Effector CD8-positive, alpha-beta T cell (primary cell): Measurements from ENCODE around the gene SYNRG.

Experiments used
- DNase-seq: peaks from one replicate; lab custom pipeline; 2025; lab: John Stamatoyannopoulos, UW

The SYNRG gene

DNA sequence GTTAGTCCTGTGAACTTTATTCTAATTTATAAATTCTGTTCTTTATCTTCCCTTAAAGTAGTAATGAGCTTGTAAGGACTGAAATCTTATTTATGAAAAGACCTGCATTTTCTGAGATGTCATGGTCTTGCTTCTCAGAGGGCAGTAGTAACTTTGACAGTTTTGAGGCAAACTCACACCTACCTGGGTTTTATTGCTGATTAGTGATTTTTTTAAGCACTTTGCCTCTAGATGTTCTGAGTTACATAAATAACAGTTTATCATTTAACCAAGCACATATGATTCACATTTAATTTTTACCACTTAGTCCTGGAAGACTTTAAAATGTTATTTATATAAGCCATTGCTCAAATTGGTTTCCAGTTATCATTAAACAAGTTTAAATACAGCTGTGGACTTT lies 108.8 kb downstream of the SYNRG start:
- no peak for DNase-seq

DNA sequence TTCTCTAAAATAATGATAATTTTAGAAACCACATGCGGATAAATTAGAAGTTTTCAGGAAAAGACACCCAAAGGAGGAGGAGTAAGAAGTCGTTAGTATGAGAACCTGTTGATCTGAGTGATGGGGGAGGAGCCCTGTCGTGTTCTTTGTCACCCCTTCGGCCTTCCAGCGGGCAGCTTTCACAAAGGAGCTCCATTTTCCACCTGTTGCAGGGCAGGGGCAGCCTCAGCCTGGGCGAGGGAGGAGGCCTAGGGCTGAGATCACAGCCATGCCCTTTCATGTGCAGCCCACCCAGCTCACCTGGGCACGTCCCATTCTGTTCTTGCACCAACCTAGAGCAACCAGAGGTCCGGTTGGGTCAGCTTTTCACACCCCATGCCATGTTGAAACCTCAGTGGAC lies 114.2 kb downstream of the SYNRG start:
- no peak for DNase-seq

DNA sequence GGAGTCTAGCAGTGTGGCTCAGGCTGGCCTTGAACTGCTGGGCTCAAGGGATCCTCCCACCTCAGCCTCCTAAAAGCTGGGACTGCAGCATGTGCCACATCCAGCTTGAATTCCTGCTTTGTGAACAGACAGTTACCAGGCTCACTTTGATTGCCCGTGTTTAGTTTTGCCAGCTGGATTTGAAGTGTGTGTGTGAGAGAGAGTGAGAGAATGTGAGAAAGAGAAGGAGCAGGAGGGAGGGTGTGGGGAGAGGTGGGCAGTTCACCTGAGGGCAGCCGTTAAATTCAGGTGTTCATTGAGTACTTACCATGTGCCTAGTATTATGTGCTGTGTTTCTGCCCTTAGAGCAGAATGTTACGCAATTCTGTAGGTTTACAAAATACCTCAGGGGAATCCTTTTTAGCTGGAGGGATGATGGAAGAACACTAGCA lies 114.8 kb downstream of the SYNRG start:
- DNase-seq, result no peak

DNA sequence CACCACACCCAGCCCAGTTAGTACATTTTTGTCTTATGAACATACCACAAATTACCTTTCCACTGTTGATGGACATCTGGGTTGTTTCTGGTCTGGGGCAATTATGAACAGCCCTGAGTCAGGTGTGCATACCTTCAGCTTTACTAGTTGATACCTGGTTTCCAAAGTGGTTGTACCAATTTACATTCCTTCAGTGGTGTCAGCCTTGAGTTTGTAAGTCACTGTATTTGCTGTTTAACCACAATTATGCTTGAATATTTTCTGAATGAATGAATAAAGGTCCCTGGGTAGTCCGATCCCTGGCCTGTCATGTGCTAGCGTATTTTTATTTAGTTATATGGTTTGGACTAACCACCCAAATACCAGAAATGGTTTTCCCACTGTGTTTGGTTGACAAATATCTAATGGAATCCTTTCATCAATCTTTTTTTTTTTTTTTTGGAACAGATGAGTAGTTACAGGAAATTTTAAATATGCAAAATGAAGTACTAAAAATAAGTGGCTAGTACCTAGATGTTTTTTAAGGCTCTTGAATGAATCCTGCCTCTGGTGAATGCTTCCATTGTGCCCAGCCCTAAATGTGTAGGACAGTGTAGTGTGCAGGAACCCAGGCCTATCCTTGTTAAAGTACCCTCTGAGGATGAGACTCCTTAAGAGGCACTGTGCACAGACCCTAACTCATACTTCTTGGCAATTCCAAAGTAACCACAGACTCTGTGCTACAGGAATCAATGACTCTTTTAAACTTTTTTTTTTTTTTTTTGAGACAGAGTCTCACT lies 115.8 kb downstream of the SYNRG start:
- no peak for DNase-seq

DNA sequence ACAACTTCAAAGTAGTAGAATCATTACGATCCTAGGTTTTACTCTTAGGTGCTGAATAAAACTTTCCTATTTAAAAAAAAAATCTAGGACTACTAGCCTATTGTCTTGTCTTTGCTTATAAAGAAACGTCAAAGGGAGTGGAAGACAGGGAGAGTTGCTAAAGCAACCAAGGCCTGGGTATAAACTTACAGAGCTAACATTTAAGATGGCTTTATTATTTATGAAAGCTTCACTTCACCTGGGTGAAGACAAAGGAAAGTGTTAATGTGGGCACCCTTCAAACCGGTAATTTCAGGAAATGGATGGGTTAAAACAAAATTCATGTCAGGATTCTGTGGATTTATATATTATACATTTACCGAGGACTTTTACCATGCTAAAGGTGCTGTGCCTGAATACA lies 117.1 kb downstream of the SYNRG start:
- no peak for DNase-seq

DNA sequence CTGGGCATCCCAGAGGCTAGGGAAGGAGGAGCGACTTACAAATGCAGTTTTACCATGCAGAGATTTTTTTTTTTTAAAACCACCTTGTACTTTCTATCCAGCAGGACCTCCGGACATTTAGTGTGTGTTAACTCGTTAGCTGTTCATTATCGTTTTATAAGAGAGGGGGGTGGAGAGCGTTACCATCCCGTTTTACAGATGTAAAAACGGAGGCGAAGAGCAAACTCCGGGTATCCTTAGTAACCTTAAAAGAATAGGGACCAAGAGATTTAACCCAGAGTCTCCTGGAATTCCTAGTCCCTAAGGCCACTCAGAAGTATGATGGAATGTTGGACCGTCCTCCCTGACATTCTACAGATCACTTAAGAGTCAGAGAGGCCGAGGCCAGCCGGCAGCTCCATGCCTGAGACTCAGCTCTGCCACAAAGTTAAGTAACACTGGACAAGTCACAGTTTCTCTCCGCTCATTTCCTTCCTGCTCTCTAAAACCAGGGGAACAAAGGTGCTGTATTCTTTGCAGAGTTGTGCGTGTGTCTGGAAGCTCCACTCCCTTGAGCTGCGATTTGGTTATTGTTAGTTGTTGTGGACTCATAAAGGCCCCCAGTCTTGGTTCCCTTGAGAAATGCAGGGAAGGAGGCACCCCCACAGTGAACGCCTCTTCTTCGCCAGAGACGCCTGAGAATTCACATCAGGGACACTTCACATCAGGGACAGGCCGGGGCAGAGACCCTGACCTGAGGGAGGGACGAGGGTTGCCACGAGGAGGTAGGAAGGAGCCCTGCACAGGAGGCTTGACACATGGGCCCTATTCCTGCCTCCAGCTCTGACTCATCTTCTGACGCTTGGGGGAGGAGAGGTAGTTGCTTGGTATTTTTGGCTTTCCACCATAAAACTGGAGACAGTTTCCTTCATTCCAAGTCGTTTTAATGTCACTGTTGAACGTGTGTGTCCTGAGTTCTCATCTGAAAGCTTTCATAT lies 118.3 kb downstream of the SYNRG start:
- no peak for DNase-seq

DNA sequence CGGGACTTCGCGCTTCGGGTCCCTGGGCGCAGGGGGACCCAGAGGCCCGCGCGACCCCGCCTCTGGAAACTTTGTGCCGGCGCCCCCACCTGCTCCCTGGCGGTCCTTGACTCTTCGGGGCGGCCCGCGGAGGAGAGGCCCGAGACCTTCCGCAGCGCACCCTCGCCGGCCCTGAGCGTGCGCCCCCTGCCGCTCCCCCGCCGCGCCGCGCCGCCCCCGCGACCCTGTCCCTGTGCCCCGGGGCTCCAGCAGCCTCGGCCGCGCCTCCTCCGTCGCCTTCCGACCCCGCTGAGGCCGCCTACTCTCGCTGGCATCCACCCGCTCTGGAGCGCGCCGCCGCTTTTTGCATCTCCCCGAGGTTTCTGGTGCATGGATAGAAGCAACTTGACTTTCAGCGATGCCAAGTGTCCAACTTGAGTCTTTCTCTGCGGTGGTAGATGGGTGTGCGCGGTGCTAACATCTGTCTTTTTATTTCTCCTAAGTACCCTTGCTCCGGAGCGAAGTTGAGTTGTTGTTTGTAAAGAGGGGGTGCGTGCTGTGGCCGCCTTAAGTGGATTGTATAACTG lies 119.1 kb downstream of the SYNRG start:
- DNase-seq, result peak; percentile 62

DNA sequence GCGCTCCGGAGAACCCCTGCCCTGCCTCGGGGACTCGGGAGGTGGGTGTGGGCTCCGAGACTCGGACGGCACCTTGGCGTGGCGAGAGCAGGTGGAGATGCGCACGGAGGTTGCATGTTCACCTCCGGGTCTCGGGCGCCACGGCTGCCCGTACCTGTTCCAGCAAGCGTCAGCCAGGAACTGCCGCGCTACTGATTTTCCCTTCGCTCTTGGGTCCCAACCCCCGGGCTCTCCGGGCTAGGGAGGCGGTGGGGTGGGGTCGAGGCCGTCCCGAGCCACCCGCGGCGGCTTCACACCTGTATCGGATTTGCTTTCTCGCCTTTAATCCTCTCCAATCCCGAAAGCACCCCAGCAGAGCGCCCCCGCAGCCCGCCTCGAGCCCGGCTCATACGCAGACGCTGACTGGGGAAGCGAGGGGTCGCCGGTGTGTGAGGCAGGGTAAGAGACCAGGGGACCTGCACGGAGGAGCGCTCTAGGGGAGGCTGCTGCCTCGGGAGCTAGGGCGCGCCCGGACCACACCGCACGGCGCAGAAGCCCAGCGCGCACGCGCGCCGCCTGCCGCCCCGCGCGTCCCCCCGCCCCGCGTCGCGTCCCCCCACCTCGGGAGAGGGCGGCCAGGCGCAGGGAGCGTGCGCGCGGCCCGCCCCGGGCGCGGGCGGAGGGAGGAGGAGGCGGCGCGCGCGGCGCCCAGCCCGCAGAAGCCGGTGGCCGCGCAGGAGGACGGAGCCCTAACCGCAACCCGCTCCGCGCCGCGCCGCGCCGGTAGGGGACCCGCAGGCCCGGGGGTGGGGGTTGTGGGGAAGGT lies 119.8 kb downstream of the SYNRG start, which contains the start of gene DUSP14:
Gene DUSP14 (plus strand): TSS at position 695 of the 805 bp plus-strand sequence. CDS start 22,382 bp downstream, outside the sequence.
- DNase-seq, result peak; percentile 70

DNA sequence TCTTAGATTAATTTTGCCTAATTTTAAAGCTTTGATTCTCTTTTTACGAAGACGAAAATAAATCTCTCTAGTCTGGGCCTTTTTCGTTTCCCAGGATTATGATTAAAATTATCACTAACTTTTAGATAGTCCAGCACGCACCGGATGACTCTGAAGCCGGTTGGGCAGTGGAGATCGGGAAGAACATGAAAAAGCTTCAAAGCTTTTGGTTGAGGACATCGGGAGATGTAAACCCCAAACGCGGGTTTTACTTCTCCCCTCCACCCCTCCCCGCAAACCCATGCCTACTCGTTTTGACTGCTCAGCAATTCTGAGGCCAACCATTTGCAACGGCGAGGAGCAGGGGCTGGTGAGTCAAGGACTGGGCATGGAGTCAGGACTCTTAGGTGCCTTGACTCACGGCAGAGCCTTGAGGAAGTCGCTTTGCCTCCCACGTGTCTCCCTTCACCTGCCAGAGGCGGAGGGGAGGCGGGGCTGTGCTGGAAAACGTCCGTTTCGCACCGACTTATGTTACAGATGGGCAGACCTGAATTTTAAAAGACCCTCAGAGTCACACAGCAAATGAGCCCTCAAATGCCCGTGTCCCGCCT lies 120.5 kb downstream of the SYNRG start:
- DNase-seq, result peak; percentile 47

DNA sequence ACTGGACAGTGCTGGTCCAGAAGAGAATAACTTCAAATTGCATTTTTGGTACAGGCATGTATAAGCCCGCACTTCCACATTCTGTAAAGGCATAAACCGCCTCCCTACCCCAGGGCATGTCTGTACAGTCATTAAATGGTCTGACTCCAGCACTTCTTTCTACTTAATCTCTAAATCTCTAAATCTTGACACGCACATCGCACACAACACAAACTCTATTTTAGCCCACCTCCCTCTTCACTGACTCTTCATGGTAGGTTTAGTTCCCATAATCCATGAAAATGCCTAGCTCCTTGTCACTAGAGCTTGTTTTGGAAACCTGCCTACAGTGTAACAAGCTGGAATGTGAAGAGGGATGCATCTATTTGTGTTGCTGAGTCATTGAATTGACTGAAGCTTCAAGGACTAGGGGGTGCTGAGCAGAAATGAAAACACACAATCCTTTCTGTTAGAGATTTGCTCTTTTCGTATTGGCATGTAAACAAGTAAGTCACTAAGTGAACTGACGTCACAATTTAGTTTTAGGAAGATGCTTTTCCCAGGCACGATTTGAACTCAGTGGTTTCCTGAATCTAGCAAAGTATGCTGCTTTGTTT lies 121.1 kb downstream of the SYNRG start:
- DNase-seq, result no peak

DNA sequence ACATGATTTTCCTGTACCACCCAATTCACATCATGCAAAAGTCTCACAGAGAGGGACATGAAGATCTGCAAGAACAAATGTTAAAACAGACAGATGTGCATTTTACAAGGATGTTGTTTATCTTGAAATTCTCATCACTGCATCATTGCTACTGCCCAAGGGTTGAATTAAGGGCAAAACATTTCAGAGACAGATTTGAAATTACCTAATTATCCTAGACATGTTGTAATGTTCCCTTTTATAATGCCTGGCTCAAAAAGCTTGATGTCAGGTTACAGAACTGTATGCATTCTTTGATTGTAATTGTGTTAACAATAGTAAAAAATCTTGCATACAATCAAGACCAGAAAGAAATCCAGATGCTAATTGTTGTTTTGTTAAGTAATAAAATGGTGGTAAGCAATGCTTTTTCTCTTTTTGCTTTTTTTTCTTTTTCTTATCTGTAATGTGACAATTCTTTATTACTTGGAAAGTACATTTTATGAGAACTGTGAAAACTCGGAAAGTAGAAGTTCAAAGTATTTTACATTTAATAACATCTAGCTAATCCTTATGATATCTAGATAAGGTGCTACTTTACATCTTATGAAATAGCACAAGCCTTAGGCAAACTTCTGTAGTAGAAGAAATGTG lies 123.2 kb downstream of the SYNRG start:
- DNase-seq, result no peak

DNA sequence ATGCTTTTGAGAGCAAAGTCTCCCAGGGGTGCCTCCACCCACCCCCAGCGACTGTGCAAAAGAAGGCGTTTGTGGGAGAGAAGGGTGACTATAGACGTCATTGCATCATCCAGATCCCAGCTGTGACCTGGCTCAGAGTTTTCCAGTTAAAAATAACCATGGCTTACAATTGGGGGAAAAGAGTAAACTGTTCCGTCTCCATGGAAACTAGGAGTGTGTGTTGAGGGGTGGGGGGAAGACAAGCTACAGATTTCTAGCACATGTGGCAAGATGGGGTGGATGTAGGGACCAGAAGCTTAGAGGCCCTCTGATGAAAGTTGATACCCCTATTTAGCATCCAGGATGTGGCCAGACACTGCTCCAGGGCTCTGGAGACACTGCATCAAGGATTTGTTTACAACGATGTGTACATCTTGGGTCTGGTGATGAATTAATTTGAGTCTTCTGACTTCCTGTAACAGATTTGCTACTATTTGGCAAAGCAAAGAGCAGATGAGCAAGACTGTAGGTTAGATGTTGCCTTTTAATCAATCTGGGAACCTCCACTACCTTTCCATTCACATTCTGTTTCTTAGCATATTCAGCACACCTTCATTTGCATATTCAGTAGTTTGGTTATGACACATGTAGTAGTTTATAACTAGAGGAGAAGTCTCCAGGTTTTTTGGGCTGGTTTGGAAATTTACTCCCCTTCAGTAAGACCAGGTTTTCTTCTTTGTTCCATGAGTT lies 125.7 kb downstream of the SYNRG start:
- DNase-seq, result no peak

DNA sequence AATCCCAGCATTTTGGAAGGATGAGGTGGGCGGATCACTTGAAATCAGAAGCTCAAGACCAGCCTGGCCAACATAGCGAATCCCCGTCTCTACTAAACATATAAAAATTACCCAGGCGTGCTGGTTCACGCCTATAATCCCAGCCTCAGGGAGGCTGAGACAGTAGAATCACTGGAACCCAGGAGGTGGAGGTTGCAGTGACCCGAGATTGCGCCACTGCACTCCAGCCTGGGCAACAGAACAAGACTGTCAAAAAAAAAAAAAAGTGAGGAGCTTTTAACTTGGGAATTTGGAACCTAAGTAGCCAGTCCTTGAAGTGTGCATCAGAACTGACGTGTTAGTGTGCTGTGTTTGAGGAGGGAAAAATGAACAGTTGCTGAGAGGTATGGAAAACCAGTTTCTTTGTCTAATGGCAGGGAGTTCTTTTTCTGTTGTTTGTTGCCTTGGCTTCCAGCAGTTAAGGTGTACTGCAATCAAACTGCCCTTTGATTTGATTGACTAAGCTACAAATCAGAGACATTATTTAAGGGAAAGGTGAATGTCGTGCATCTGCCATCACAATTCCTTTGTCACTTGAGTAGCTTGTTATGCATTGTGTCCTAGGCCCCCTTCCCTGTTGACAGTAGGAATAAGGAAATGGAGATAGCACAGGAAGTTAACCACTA lies 128.1 kb downstream of the SYNRG start:
- no peak for DNase-seq

DNA sequence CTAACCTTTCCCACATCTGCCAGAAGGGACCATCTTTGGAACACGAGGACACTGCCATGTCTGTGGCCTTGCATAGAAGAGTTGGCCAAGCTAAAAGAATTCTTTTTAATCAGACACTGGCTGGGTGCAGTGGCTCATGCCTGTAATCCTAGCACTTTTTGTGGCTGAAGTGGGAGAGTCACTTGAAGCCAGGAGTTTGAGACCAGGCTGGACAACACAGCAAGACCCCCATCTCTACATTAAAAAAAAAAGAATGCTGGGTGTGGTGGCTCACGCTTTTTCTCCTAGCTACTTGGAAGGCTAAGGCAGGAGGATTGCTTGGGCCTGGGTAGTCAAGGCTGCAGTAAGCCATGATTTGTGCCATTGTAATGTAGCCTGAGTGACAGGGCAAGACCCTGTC lies 128.8 kb downstream of the SYNRG start:
- DNase-seq, result no peak

DNA sequence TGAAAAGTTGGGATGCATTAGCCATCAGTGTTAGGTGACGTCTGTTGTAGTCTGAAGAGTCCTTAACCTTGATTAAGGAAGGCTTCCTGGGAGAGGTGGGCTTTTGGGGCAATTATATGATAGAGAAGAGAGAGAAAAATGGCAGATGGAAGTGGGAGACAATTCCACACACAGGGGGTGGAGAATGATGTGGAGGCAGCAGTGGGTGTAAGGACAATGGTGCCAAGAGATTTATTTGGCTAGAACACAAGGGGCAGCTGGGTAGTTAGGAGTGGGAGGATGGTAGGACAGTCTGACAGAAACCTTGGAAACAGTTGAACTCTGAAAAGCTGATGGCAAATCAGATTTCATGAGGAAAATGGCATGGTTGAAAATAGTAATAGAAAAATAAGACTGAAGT lies 130.2 kb downstream of the SYNRG start:
- DNase-seq, result no peak

DNA sequence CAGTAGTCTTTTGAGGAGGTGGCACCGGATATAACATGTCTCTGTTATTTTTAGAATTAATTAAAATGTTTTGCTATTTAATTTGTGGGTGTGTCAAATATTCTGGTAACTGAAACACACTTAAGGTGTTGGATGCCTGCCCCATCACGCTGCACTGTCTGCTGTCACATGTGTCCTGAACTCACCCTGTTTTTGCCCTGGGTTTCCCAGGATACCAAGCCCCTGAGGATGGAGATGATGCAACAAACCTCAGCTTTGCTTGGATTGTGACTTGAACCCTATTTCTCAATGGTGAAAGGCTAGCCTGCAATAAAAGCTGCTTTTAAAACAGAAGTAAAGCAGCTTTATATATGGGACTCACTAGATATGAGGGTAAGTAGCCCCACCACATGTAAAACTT lies 131.0 kb downstream of the SYNRG start:
- no peak for DNase-seq

DNA sequence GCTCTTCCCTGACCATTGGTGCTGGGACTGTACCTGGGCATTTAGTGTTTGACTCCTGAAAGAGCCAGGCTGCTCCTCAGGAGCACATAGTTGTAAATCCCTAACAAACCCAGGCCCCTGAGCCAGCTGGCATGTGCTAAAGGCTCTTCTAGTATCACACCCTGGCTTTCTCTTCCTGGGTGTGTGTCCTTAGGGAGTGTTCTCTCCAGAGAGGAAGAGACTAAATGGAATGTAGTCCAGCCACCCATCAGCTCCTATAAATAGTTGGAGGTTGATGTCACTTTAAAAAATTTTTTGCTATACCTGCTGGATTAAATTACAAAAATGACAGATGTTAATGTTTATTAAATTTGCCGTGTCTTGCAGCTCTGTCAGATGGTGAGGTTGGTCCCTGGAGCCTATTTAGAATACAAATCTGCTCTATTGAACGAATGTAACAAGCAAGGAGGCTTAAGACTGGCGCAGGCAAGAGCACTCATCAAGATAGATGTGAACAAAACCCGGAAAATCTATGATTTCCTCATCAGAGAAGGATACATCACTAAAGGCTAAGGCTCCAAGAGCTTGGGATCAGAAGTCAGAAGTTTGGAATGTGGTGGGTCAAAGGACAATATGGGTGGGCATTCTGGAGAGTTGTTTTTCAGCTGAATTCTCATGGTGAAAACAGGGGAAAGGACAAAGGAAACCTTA lies 132.6 kb downstream of the SYNRG start:
- no peak for DNase-seq

DNA sequence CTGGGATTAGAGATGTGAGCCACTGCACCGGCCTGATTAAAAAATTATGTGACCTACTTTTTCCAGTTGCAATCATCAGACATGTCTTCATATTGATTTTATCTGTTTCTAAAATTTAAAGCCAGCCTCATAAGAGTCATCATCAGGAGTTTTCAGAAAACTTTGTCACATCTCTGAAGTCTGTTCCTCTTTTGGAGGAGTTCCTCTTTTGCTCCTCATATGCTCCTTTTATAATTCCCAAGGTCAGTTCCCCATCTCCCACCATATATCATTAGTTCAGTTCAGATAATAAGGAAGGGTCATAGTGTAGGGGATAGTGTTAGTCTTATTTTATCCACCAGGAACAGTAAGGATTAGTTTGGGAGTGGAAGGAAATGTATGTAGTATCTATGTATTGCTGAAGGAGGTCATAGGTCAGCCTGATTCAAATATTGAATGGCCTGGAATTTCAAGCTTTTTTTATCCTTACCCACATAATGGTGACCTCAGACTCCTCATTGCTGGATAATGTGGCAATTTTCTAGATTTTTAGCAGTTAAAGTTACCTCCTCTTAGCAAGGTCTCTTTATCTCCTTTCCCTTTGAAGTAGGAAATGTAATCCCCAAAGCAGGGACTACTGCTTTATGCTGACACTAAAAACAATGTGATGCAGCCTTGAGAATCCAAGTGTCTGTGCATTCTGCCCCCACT lies 133.3 kb downstream of the SYNRG start:
- no peak for DNase-seq
